ENCODE results near the gene MYH14.
"Not testable (repeated sequence)": the region's sequence is repeated elsewhere in the genome, so short reads cannot be mapped to it uniquely, and the experiment has no call there.

The MYH14 gene

DNA sequence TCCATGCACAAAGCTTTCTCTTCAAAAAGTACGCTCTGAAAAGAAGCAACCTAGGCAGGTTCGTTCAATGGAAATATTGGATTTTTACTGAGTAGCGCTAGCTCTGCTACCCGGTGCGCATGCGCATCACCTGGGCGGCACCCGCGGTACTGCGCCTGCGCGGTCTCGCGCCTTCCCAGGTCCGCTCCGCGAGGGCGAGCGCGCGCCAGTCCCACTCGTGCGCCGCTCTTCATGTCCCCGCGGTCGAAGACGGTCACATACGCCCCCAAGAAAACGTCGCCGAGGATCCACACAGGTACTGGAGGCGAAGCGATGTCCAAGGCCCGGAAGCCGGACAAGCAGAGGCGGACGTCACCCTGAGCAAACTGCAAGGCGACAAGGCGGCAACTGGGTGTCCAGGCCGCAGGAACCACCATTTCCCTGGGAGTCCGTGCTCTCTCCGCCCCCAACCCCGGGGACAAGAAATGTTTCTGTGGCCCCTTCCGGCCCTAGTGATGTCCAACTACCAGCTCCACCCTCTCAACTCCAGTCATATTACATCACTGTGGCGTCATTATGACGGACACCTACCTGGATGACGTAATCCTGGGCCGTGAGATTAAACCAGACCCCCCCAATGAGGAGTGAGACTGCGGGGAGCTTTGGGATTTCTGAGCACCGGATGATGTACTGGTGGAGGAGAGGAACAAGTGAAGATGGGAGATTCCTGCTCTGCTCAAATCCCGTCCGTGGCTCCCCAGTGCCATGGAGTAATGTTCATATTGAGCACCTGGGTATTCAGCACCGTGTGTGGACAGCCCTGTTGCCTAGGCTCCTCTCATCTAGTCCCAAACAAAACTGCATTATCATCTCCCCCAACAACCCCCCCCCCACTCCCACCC lies 130.6 kb downstream of the MYH14 start:
- in situ Hi-C loops (cut with HindIII; ENCODE audit: low pct_ligation_motif_present, low pct_unique_long_range_greater_than_20kb, low sequenced_read_pairs), result no loop called here
- peak; percentile 37 for DNase-seq

GRCh38 chr19:50334741-50335421 lies 131.5 kb downstream of the MYH14 start:
- in situ Hi-C loops (cut with HindIII; ENCODE audit: low pct_ligation_motif_present, low pct_unique_long_range_greater_than_20kb, low sequenced_read_pairs), result no loop called here
- DNase-seq, result no peak

- DNase-seq; in situ Hi-C loops (cut with HindIII; ENCODE audit: low pct_ligation_motif_present, low pct_unique_long_range_greater_than_20kb, low sequenced_read_pairs): not testable (repeated sequence)
These were observed 133.6 kb downstream of the MYH14 start for GRCh38 chr19:50337031-50337430.

GRCh38 chr19:50340331-50340730 lies 136.9 kb downstream of the MYH14 start:
- in situ Hi-C loops (cut with HindIII; ENCODE audit: low pct_ligation_motif_present, low pct_unique_long_range_greater_than_20kb, low sequenced_read_pairs), result no loop called here

GRCh38 chr19:50341091-50341564 lies 137.7 kb downstream of the MYH14 start:
- in situ Hi-C loops (cut with HindIII; ENCODE audit: low pct_ligation_motif_present, low pct_unique_long_range_greater_than_20kb, low sequenced_read_pairs), result no loop called here
- DNase-seq, result no peak

More at GRCh38 chr19:50340331-50340730, 136.9 kb downstream of the MYH14 start:
- no peak for DNase-seq

GRCh38 chr19:50344661-50345318 lies 141.4 kb downstream of the MYH14 start:
- in situ Hi-C loops (cut with HindIII; ENCODE audit: low pct_ligation_motif_present, low pct_unique_long_range_greater_than_20kb, low sequenced_read_pairs), result no loop called here
- no peak for DNase-seq

- in situ Hi-C loops (cut with HindIII; ENCODE audit: low pct_ligation_motif_present, low pct_unique_long_range_greater_than_20kb, low sequenced_read_pairs); DNase-seq: not testable (repeated sequence)
These were observed 143.7 kb downstream of the MYH14 start for GRCh38 chr19:50347089-50347581.

DNA sequence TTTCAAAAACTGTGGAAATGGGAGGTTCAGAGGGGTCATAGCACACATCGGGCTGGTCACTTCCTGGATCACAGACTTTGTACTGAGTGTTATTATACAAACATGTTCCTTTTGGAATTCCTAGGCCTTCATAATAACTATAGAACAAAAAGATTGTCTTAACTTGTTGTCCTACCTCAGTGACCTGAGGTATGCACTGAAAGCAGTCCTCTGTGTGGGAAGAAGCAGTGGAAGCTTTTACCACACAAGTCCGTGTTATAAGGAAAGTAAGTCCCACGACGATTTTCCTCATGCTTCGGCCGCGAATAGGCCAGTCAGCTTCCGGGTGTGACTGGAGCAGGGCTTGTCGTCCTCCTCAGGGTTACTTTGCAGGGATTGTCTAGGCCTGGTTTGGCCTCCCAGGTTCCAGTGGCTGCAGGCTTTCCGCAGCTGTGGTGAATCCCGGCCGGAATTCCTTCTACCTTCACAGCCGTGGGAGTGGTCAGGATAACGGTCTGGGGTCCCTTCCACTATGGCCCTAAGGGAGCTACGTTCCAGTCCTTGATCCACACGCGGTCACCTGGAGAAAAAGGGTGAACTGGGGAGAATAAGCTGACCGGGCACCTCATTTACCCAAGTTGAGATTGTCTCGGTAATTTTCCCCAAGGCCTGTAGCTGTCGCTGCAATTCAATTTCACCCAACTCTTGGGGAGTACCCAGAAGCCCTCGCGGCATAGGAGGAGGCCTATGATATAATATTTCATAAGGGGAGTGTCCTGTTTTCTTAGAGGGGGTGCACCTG lies 146.0 kb downstream of the MYH14 start:
- DNase-seq, result no peak
- in situ Hi-C loops (cut with HindIII; ENCODE audit: low pct_ligation_motif_present, low pct_unique_long_range_greater_than_20kb, low sequenced_read_pairs), result no loop called here

DNA sequence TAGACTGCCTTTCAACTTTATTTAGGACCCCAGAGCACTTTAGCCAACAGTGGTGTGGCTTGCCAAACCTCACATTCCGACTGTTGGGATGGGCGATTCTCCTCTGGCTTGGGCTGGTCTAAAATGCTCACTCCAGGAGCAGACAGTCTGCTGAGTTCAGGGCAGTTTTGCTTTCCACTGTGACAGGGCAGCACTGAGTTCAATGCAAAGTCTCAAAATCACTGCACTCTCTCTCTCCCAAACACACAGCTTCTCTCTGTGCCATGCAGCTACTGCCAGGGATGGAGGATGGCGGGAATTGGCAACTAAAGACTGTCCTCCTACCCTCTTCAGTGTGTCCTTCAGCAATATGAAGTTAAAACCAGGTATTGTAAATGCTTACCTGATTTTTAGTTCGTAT lies 148.8 kb downstream of the MYH14 start:
- in situ Hi-C loops (cut with HindIII; ENCODE audit: low pct_ligation_motif_present, low pct_unique_long_range_greater_than_20kb, low sequenced_read_pairs), result no loop called here
- DNase-seq, result no peak

- DNase-seq; in situ Hi-C loops (cut with HindIII; ENCODE audit: low pct_ligation_motif_present, low pct_unique_long_range_greater_than_20kb, low sequenced_read_pairs): not testable (repeated sequence)
These were observed 150.1 kb downstream of the MYH14 start for GRCh38 chr19:50353487-50353880.

- in situ Hi-C loops (cut with HindIII; ENCODE audit: low pct_ligation_motif_present, low pct_unique_long_range_greater_than_20kb, low sequenced_read_pairs), result no loop called here
- DNase-seq, result no peak
These were observed 153.3 kb downstream of the MYH14 start for GRCh38 chr19:50356691-50357177.

DNA sequence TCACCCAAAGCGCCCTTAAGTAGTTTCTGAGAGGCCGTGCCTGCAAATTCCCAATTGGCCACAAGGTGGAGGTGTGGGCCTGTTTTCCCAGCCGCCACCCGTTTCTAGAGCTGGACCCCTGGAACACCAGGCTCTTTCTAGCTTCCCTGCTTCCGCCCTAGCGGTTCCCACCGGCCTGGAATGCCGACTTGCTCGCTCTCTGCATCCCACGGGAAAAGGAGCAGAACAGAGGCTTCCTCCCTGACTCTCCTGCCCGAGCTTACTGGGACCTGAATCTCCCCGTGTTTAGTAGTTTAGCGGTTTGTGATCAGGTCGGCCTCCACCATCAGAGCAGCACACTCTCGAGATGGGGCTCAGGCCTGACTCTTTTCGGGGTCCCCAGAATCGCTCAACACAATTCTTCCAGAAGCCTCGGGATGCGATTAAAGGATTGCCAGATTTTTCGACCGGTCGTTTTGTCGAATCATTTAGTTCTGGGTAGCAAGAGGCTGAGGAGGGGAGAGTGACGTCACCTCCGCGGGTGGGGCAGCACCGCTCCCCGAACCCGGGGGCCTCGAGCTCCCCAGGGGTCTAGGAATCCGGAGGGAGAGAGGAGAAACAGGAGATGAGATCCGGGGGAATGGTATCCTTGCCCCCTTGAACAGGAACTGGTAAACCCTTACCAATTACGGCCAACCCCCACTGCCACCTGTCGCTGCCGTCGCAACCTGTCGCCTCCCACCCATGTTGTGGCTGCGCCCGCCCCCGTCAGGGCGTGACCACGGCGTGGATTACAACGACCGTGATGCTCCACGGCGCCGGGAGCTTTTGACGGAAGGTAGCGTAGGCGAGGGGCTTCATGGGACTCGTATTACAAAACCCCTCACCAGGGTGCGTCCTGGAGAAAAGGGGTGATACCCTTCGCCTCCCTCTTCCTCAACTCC lies 154.0 kb downstream of the MYH14 start:
- in situ Hi-C loops (cut with HindIII; ENCODE audit: low pct_ligation_motif_present, low pct_unique_long_range_greater_than_20kb, low sequenced_read_pairs), result no loop called here
- DNase-seq, result peak; percentile 56

GRCh38 chr19:50358483-50359327 lies 155.3 kb downstream of the MYH14 start:
- in situ Hi-C loops (cut with HindIII; ENCODE audit: low pct_ligation_motif_present, low pct_unique_long_range_greater_than_20kb, low sequenced_read_pairs), result no loop called here
- DNase-seq, result no peak

DNA sequence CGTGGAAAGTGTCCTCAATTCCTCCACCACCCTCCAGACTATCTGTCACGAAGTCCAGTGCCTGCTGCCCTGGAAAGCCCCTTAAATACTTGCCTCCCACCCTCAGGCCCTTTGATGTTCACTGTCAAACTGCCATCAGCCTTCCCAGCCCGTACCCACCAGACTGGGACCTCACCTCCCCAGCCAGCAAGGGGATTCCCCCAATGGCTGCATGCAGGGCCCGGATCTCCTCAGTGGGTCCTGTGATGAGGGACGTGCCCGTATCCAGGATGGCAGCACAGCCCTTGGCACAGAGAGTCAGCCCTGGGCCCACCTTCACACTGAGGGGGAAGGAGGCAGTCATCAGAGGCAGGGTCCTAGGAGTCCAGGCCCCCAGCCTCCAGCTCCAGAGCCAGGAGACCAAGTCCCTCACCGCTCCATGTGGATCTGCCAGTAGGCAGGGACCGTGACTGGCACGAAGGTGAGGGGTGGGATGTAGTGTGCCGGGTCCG lies 156.0 kb downstream of the MYH14 start:
- DNase-seq, result no peak
- in situ Hi-C loops (cut with HindIII; ENCODE audit: low pct_ligation_motif_present, low pct_unique_long_range_greater_than_20kb, low sequenced_read_pairs), result no loop called here
